Neural progenitor cell (in vitro differentiated cells): ENCODE data around the gene PAFAH2. TPM values are rescaled to one million over a fixed set of nuclear protein-coding genes. Genes with fewer than 3 reads are reported as not detected.

Source experiments
- DNase-seq: peaks from one replicate; pipeline ENCODE4 v3.0.0-alpha.2; 2016; ENCODE audit warnings: low spot score
- H2AFZ ChIP-seq: fragments of 200-600 bp; sonication (generic); replicated peaks from 2 replicates; pipeline ENCODE4 v1.6.1; 2016; ENCODE audit warnings: antibody characterized with exemption
- H3F3A ChIP-seq: fragments of 200-600 bp; sonication (generic); 2 replicates; pipeline ENCODE4 v1.6.1; 2016; ENCODE audit warnings: antibody characterized with exemption, low read depth
- H3K27ac ChIP-seq: fragments of 200-600 bp; sonication (generic); 2 replicates; pipeline ENCODE4 v1.5.1; 2016; ENCODE audit warnings: mild to moderate bottlenecking
- H3K27me3 ChIP-seq: fragments of 200-600 bp; sonication (generic); 2 replicates; pipeline ENCODE4 v1.6.1; 2016; ENCODE audit warnings: mild to moderate bottlenecking, moderate library complexity
- H3K36me3 ChIP-seq: fragments of 200-600 bp; sonication (generic); 2 replicates; pipeline ENCODE4 v1.5.1; 2016
- H3K4me1 ChIP-seq: fragments of 200-600 bp; sonication (generic); 2 replicates; pipeline ENCODE4 v1.6.1; 2016; ENCODE audit warnings: mixed run types
- H3K4me2 ChIP-seq: fragments of 200-600 bp; sonication (generic); 2 replicates; pipeline ENCODE4 v1.6.1; 2016
- H3K4me3 ChIP-seq: fragments of 200-600 bp; sonication (generic); 2 replicates; pipeline ENCODE4 v1.5.1; 2016
- H3K79me2 ChIP-seq: fragments of 200-600 bp; sonication (generic); 2 replicates; pipeline ENCODE4 v1.6.1; 2016; ENCODE audit warnings: low read depth
- H3K9ac ChIP-seq: fragments of 200-600 bp; sonication (generic); 2 replicates; pipeline ENCODE4 v1.6.1; 2016
- H3K9me3 ChIP-seq: fragments of 200-600 bp; sonication (generic); 2 replicates; pipeline ENCODE4 v1.5.1; 2016; ENCODE audit warnings: low read depth
- H4K20me1 ChIP-seq: fragments of 200-600 bp; sonication (generic); 2 replicates; pipeline ENCODE4 v1.6.1; 2016; ENCODE audit warnings: low read depth
- H3K27ac Mint-ChIP-seq: 3 replicates; pipeline ENCODE4 v1.8.0; 2021; ENCODE audit warnings: mixed read lengths
- H3K27me3 Mint-ChIP-seq: 2 replicates; pipeline ENCODE4 v1.8.0; 2022; ENCODE audit warnings: low read depth, mild to moderate bottlenecking, inconsistent platforms, moderate library complexity, mixed read lengths; ENCODE audit not compliant: insufficient read depth
- H3K36me3 Mint-ChIP-seq: 3 replicates; pipeline ENCODE4 v1.8.0; 2021; ENCODE audit warnings: mixed read lengths
- H3K4me1 Mint-ChIP-seq: 3 replicates; pipeline ENCODE4 v1.8.0; 2021; ENCODE audit warnings: mixed read lengths
- H3K4me3 Mint-ChIP-seq: 3 replicates; pipeline ENCODE4 v1.8.0; 2021; ENCODE audit warnings: mild to moderate bottlenecking, moderate library complexity, mixed read lengths
- H3K9me3 Mint-ChIP-seq: 3 replicates; pipeline ENCODE4 v1.8.0; 2020; ENCODE audit warnings: mixed read lengths
- CTCF ChIP-seq: fragments of 200-600 bp; sonication (generic); IDR thresholded peaks from 2 replicates; pipeline ENCODE4 v1.5.1; 2017; ENCODE audit warnings: antibody characterized with exemption, mild to moderate bottlenecking
- EZH2 ChIP-seq: fragments of 200-600 bp; sonication (generic); IDR thresholded peaks from 2 replicates; pipeline ENCODE4 v1.6.1; 2017; ENCODE audit warnings: antibody characterized with exemption, mild to moderate bottlenecking, moderate library complexity
- EZH2phosphoT487 ChIP-seq: fragments of 200-600 bp; sonication (generic); IDR thresholded peaks from 2 replicates; pipeline ENCODE4 v1.6.1; 2017; ENCODE audit warnings: antibody characterized with exemption
- total RNA-seq: library from RNA; depleted of rRNA; stranded (reverse); fragments of >200 nt; gene quantifications from 2 replicates; pipeline ENCODE4 v1.2.3, GENCODE V29; 2015; ENCODE audit warnings: low replicate concordance

Gene PAFAH2
- total RNA-seq, 1 donor from 2014 or later: 18.2 TPM

DNA sequence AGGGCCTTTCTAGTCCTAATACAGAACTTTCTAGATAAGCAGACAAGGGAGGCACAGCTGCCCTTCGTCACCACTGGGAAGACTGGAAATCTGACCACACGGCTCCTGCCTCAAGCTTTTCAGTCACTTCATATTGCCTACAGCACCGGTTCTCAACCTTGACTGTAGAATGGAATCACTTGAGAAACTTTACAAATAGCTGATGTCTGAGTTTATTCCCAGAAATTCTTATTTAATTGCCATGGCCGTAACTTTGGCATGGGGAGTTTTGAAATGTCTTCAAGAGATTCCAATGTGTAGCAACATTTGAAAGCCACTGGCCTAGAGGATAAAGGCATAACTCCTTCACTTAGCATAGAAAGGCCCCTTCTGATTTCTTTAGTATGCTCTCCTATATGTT lies 49.2 kb downstream of the PAFAH2 start:
- no peaks in the 10 kb centered on the region for H3K9me3 ChIP-seq
- no peak overlapping the region for H3K4me2 ChIP-seq
- no peak overlapping the region for H3K9ac ChIP-seq
- no peaks in the 10 kb centered on the region for H3K36me3 ChIP-seq
- peaks cover 17% of the 10 kb centered on the region for H3K9me3 Mint-ChIP-seq
- no peak overlapping the region for H3K4me3 Mint-ChIP-seq
- no peaks in the 10 kb centered on the region for H3K27me3 Mint-ChIP-seq
- H3K27me3 ChIP-seq: peaks cover 8% of the 10 kb centered on the region
- H3K4me1 Mint-ChIP-seq: peaks cover 20% of the 10 kb centered on the region
- H3K4me3 ChIP-seq: no peak overlapping the region
- peaks cover 2% of the 10 kb centered on the region for H3K36me3 Mint-ChIP-seq
- no peak for TF ChIP-seq EZH2phosphoT487
- TF ChIP-seq CTCF: no peak
- no peak for TF ChIP-seq EZH2
- no peak overlapping the region for H3K27ac ChIP-seq
- peaks cover 5% of the 10 kb centered on the region for H3K4me1 ChIP-seq
- H3K79me2 ChIP-seq: no peaks in the 10 kb centered on the region
- peaks cover 11% of the 10 kb centered on the region for H3F3A ChIP-seq
- DNase-seq: no peak
- no peak overlapping the region for H3K27ac Mint-ChIP-seq
- H2AFZ ChIP-seq: no peak overlapping the region
- H4K20me1 ChIP-seq: no peaks in the 10 kb centered on the region

- H3K4me1 Mint-ChIP-seq: peaks cover 14% of the 10 kb centered on the region
These were observed 50.8 kb downstream of the PAFAH2 start for GRCh38 chr1:25947027-25947426.

GRCh38 chr1:25945761-25946160 lies 52.1 kb downstream of the PAFAH2 start:
- Mint-ChIP-seq H3K4me3 (no peak overlapping the region), H3K36me3 (peaks cover 2% of the 10 kb centered on the region), H3K9me3 (peaks cover 23% of the 10 kb centered on the region), H3K27ac (peak overlapping the region; percentile 62), H3K4me1 (peaks cover 14% of the 10 kb centered on the region), H3K27me3 (peaks cover 4% of the 10 kb centered on the region)
- Histone ChIP-seq H3F3A (peaks cover 11% of the 10 kb centered on the region), H3K79me2 (no peaks in the 10 kb centered on the region), H3K36me3 (no peaks in the 10 kb centered on the region), H4K20me1 (no peaks in the 10 kb centered on the region), H3K27ac (no peak overlapping the region), H2AFZ (no peak overlapping the region), H3K4me1 (peaks cover 5% of the 10 kb centered on the region), H3K27me3 (peaks cover 8% of the 10 kb centered on the region), H3K9ac (no peak overlapping the region), H3K9me3 (no peaks in the 10 kb centered on the region), H3K4me2 (no peak overlapping the region), H3K4me3 (no peak overlapping the region)
- DNase-seq: peak; percentile 70
- TF ChIP-seq EZH2 (no peak), EZH2phosphoT487 (no peak), CTCF (no peak)

More at GRCh38 chr1:25947027-25947426, 50.8 kb downstream of the PAFAH2 start:
- Mint-ChIP-seq H3K36me3 (peaks cover 2% of the 10 kb centered on the region), H3K4me3 (no peak overlapping the region), H3K27me3 (peaks cover 4% of the 10 kb centered on the region), H3K9me3 (peaks cover 23% of the 10 kb centered on the region), H3K27ac (no peak overlapping the region)
- H4K20me1 ChIP-seq: no peaks in the 10 kb centered on the region
- no peak overlapping the region for H3K4me3 ChIP-seq
- no peaks in the 10 kb centered on the region for H3K9me3 ChIP-seq
- no peaks in the 10 kb centered on the region for H3K36me3 ChIP-seq
- peaks cover 8% of the 10 kb centered on the region for H3K27me3 ChIP-seq
- H3K4me1 ChIP-seq: peaks cover 5% of the 10 kb centered on the region
- no peak overlapping the region for H3K27ac ChIP-seq
- no peak overlapping the region for H3K4me2 ChIP-seq
- H3K79me2 ChIP-seq: no peaks in the 10 kb centered on the region
- DNase-seq: no peak
- no peak overlapping the region for H2AFZ ChIP-seq
- TF ChIP-seq EZH2 (no peak), EZH2phosphoT487 (no peak), CTCF (no peak)
- no peak overlapping the region for H3K9ac ChIP-seq
- peaks cover 11% of the 10 kb centered on the region for H3F3A ChIP-seq
